H9 (cell line): ENCODE data around the gene PEX1. TPM values are rescaled to one million over a fixed set of nuclear protein-coding genes. Genes with fewer than 3 reads are reported as not detected.

ENCODE experiments used
- DNase-seq: peaks from one replicate; pipeline ENCODE4 v3.0.0-alpha.2; 2017
- H2AFZ ChIP-seq: one replicate; pipeline ENCODE4 v1.6.1; 2013; ENCODE audit warnings: mild to moderate bottlenecking, low read length, control low read depth, moderate library complexity
- H2AK5ac ChIP-seq: 2 replicates; pipeline ENCODE4 v1.6.1; 2013; ENCODE audit warnings: low read length, control low read depth, mixed read lengths; ENCODE audit not compliant: insufficient read length
- H2BK120ac ChIP-seq: one replicate; pipeline ENCODE4 v1.6.1; 2013; ENCODE audit warnings: low read depth, mild to moderate bottlenecking, low read length, control low read depth, inconsistent platforms; ENCODE audit not compliant: poor library complexity, severe bottlenecking
- H2BK12ac ChIP-seq: 2 replicates; pipeline ENCODE4 v1.6.1; 2013; ENCODE audit warnings: low read length, control low read depth, mixed read lengths, low read depth; ENCODE audit not compliant: insufficient read length
- H2BK15ac ChIP-seq: 2 replicates; pipeline ENCODE4 v1.6.1; 2013; ENCODE audit warnings: low read depth, low read length, control low read depth
- H2BK20ac ChIP-seq: one replicate; pipeline ENCODE4 v1.6.1; 2013; ENCODE audit warnings: low read depth, mild to moderate bottlenecking, low read length, control low read depth, inconsistent platforms; ENCODE audit not compliant: poor library complexity, severe bottlenecking
- H2BK5ac ChIP-seq: 2 replicates; pipeline ENCODE4 v1.6.1; 2013; ENCODE audit warnings: low read length, control low read depth, mixed read lengths; ENCODE audit not compliant: insufficient read length
- H3K14ac ChIP-seq: 2 replicates; pipeline ENCODE4 v1.6.1; 2013; ENCODE audit warnings: low read length, control low read depth; ENCODE audit not compliant: insufficient read depth
- H3K18ac ChIP-seq: 2 replicates; pipeline ENCODE4 v1.6.1; 2013; ENCODE audit warnings: low read depth, mild to moderate bottlenecking, mixed read lengths, low read length, control low read depth; ENCODE audit not compliant: insufficient read length
- H3K23ac ChIP-seq: 2 replicates; pipeline ENCODE4 v1.6.1; 2013; ENCODE audit warnings: low read length, control low read depth, mixed read lengths, low read depth; ENCODE audit not compliant: insufficient read length
- H3K23me2 ChIP-seq: 2 replicates; pipeline ENCODE4 v1.6.1; 2013; ENCODE audit warnings: low read depth, mild to moderate bottlenecking, mixed read lengths, low read length, control low read depth; ENCODE audit not compliant: insufficient read length, poor library complexity, severe bottlenecking
- H3K27ac ChIP-seq: 2 replicates; pipeline ENCODE4 v1.5.1; 2013; ENCODE audit warnings: low read length, control low read depth, mixed read lengths, low read depth; ENCODE audit not compliant: insufficient read length
- H3K27me3 ChIP-seq: 2 replicates; pipeline ENCODE4 v1.6.1; 2013; ENCODE audit warnings: low read length, control low read depth, inconsistent platforms; ENCODE audit not compliant: insufficient read depth
- H3K4ac ChIP-seq: 2 replicates; pipeline ENCODE4 v1.6.1; 2013; ENCODE audit warnings: low read depth, mild to moderate bottlenecking, control low read depth, inconsistent platforms, low read length, moderate library complexity
- H3K4me1 ChIP-seq: 2 replicates; pipeline ENCODE4 v1.6.1; 2013; ENCODE audit warnings: low read length, control low read depth, inconsistent platforms; ENCODE audit not compliant: insufficient read depth
- H3K4me2 ChIP-seq: 2 replicates; pipeline ENCODE4 v1.6.1; 2013; ENCODE audit warnings: low read length, control low read depth, mixed read lengths; ENCODE audit not compliant: insufficient read length, insufficient read depth
- H3K56ac ChIP-seq: 2 replicates; pipeline ENCODE4 v1.6.1; 2013; ENCODE audit warnings: low read depth, mild to moderate bottlenecking, mixed read lengths, low read length, control low read depth; ENCODE audit not compliant: insufficient read length
- H3K79me1 ChIP-seq: 2 replicates; pipeline ENCODE4 v1.6.1; 2013; ENCODE audit warnings: low read depth, mild to moderate bottlenecking, moderate library complexity, low read length, control low read depth, inconsistent platforms; ENCODE audit not compliant: insufficient read depth, poor library complexity, severe bottlenecking
- H3K79me2 ChIP-seq: 2 replicates; pipeline ENCODE4 v1.6.1; 2013; ENCODE audit warnings: low read length, control low read depth, inconsistent platforms; ENCODE audit not compliant: insufficient read depth
- H3K9ac ChIP-seq: 2 replicates; pipeline ENCODE4 v1.6.1; 2013; ENCODE audit warnings: low read length, control low read depth, mixed read lengths; ENCODE audit not compliant: insufficient read length; ENCODE audit errors: extremely low read depth
- H3K9me3 ChIP-seq: one replicate; pipeline ENCODE4 v1.6.1; 2013; ENCODE audit warnings: low read depth, low read length, inconsistent platforms; ENCODE audit not compliant: control insufficient read depth
- H3T11ph ChIP-seq: one replicate; pipeline ENCODE4 v1.6.1; 2013; ENCODE audit warnings: mild to moderate bottlenecking, low read length, control low read depth, inconsistent platforms
- H4K20me1 ChIP-seq: one replicate; pipeline ENCODE4 v1.6.1; 2013; ENCODE audit not compliant: control insufficient read depth, insufficient read length, insufficient read depth
- H4K5ac ChIP-seq: 2 replicates; pipeline ENCODE4 v1.6.1; 2013; ENCODE audit warnings: low read depth, mild to moderate bottlenecking, mixed read lengths, low read length, control low read depth; ENCODE audit not compliant: insufficient read length
- H4K8ac ChIP-seq: replicated peaks from 2 replicates; pipeline ENCODE4 v1.6.1; 2013; ENCODE audit warnings: low read length, control low read depth, mixed read lengths, low read depth; ENCODE audit not compliant: insufficient read length
- H4K91ac ChIP-seq: 2 replicates; pipeline ENCODE4 v1.6.1; 2013; ENCODE audit warnings: low read depth, mild to moderate bottlenecking, moderate library complexity, mixed read lengths, low read length, control low read depth; ENCODE audit not compliant: insufficient read length
- H3K27ac Mint-ChIP-seq, 3 experiments: 2 replicates in 2 of 3; 3 replicates in 1 of 3; pipeline ENCODE4 v1.8.0; 2020 to 2021; ENCODE audit warnings: mixed read lengths in 3 of 3, mild to moderate bottlenecking in 1 of 3, moderate library complexity in 1 of 3
- H3K27me3 Mint-ChIP-seq: 2 replicates; pipeline ENCODE4 v1.8.0; 2021; ENCODE audit warnings: low read depth, mild to moderate bottlenecking, moderate library complexity, mixed read lengths
- H3K36me3 Mint-ChIP-seq, 3 experiments: 2 replicates in 2 of 3; 3 replicates in 1 of 3; pipeline ENCODE4 v1.8.0; 2020 to 2021; ENCODE audit warnings: low read depth in 3 of 3, mixed read lengths in 3 of 3; ENCODE audit not compliant: insufficient read depth in 1 of 3
- H3K4me1 Mint-ChIP-seq, 2 experiments: 2 replicates each; pipeline ENCODE4 v1.8.0; 2020; ENCODE audit warnings: mixed read lengths in 2 of 2
- H3K4me3 Mint-ChIP-seq, 2 experiments: 2 replicates in 1 of 2; 3 replicates in 1 of 2; pipeline ENCODE4 v1.8.0; 2020 to 2021; ENCODE audit warnings: mild to moderate bottlenecking in 2 of 2, mixed read lengths in 2 of 2, moderate library complexity in 1 of 2
- H3K9me3 Mint-ChIP-seq, 2 experiments: 2 replicates in 1 of 2; 3 replicates in 1 of 2; pipeline ENCODE4 v1.8.0; 2020; ENCODE audit warnings: mild to moderate bottlenecking in 2 of 2, mixed read lengths in 2 of 2, moderate library complexity in 1 of 2
- CTCF ChIP-seq: fragments of 200-600 bp; sonication (generic); conservative IDR thresholded peaks from 3 replicates; pipeline ENCODE4 v1.8.0; 2021; ENCODE audit warnings: antibody characterized with exemption, mild to moderate bottlenecking
- WGBS: extraction: QIAGEN DNeasy Blood & Tissue Kit; methylation state at CpG from one replicate; pipeline ENCODE4 v1.1.7; 2013; ENCODE audit warnings: missing lambda C conversion rate, low lambda C conversion rate, mixed read lengths; ENCODE audit not compliant: insufficient read length; ENCODE audit errors: extremely low coverage; 5-methylcytosine and 5-hydroxymethylcytosine counted together
- total RNA-seq: library from RNA; stranded (reverse); gene quantifications from 2 replicates; pipeline ENCODE4 v1.2.1, GENCODE V29; 2021

Gene PEX1
- total RNA-seq, 1 experiment from 2014 or later, result 21.8 TPM

- Histone ChIP-seq H3K4me1 (no peaks in the 10 kb centered on the region), H2BK5ac (no peak overlapping the region), H3K4me2 (no peak overlapping the region), H3K18ac (no peak overlapping the region), H3K9ac (no peak overlapping the region), H3K79me1 (no peaks in the 10 kb centered on the region), H2BK20ac (no peak overlapping the region), H3K27ac (no peak overlapping the region), H3K27me3 (no peaks in the 10 kb centered on the region), H3K79me2 (no peaks in the 10 kb centered on the region), H2BK12ac (no peak overlapping the region), H3K56ac (no peak overlapping the region), H2BK120ac (no peak overlapping the region), H4K20me1 (no peaks in the 10 kb centered on the region), H3K4ac (no peak overlapping the region), H3K9me3 (no peaks in the 10 kb centered on the region), H4K91ac (no peak overlapping the region), H4K8ac (no peak overlapping the region), H4K5ac (no peak overlapping the region), H2AFZ (no peak overlapping the region), H2BK15ac (no peak overlapping the region), H3T11ph (no peak overlapping the region), H2AK5ac (no peak overlapping the region), H3K14ac (no peak overlapping the region), H3K23me2 (no peaks in the 10 kb centered on the region), H3K23ac (no peak overlapping the region)
- H3K4me1 Mint-ChIP-seq, result peaks cover 1 to 2% of the 10 kb centered on the region in 2 experiments
- no peak overlapping the region for H3K4me3 Mint-ChIP-seq
- H3K27me3 Mint-ChIP-seq, result no peaks in the 10 kb centered on the region
- H3K27ac Mint-ChIP-seq, result no peak overlapping the region
- H3K36me3 Mint-ChIP-seq, result peaks cover 9 to 71% (median 47%) of the 10 kb centered on the region in 3 experiments
- no peaks in the 10 kb centered on the region for H3K9me3 Mint-ChIP-seq
- no peak for DNase-seq
- 100% methylated on average over 1 of the region's 9 CpGs for WGBS
- no peak for TF ChIP-seq CTCF
Measured at GRCh38 chr7:92534572-92534971, 6.3 kb upstream of the PEX1 start.
